GM10266 (cell line): Measurements from ENCODE around the gene PTBP3.
"Not testable (repeated sequence)": the region's sequence is repeated elsewhere in the genome, so short reads cannot be mapped to it uniquely, and the experiment has no call there.

Experiments
- DNase-seq: peaks from one replicate; pipeline ENCODE4 v3.0.0; 2012; ENCODE audit errors: extremely low spot score
- CTCF ChIP-seq: IDR thresholded peaks from 2 replicates; pipeline ENCODE4 v1.5.1; 2012; ENCODE audit warnings: mild to moderate bottlenecking, low read depth; ENCODE audit not compliant: control insufficient read depth, insufficient read depth; ENCODE audit errors: missing control alignments

The PTBP3 gene

GRCh38 chr9:112212926-112213325 lies 120.5 kb downstream of the PTBP3 start:
- no peak for DNase-seq
- no peak for TF ChIP-seq CTCF

- no peak for TF ChIP-seq CTCF
- DNase-seq = no peak
These were observed 126.0 kb downstream of the PTBP3 start for GRCh38 chr9:112207451-112207850.

- no peak for TF ChIP-seq CTCF
- DNase-seq = no peak
These were observed 129.9 kb downstream of the PTBP3 start for GRCh38 chr9:112203536-112203935.

GRCh38 chr9:112200711-112201110 lies 132.7 kb downstream of the PTBP3 start:
- DNase-seq = no peak
- no peak for TF ChIP-seq CTCF

GRCh38 chr9:112198646-112199045 lies 134.8 kb downstream of the PTBP3 start:
- DNase-seq = no peak
- no peak for TF ChIP-seq CTCF

- no peak for DNase-seq
- TF ChIP-seq CTCF = no peak
These were observed 138.4 kb downstream of the PTBP3 start for GRCh38 chr9:112194969-112195431.

- DNase-seq = no peak
- TF ChIP-seq CTCF = no peak
These were observed 139.7 kb downstream of the PTBP3 start for GRCh38 chr9:112193572-112194288.

- not testable (repeated sequence) for DNase-seq
These were observed 143.1 kb downstream of the PTBP3 start for GRCh38 chr9:112190320-112190719.
